GM23338 (cell line): ENCODE measurements around the gene ARRB1. TPM values are rescaled to one million over a fixed set of nuclear protein-coding genes. Genes with fewer than 3 reads are reported as not detected.
A peak's percentile ranks its signal among the peaks of the same experiment; 100 is the strongest.

Source experiments
- ATAC-seq: fragments of 200-7000 bp; cut with Tn5 transposase; 3 replicates; pipeline ENCODE4 v1.9.1; 2020
- DNase-seq: peaks from one replicate; pipeline ENCODE4 v3.0.0-alpha.2; 2015; ENCODE audit warnings: low spot score
- H2AFZ ChIP-seq: fragments of 200-600 bp; sonication (generic); 2 replicates; pipeline ENCODE4 v1.8.0; 2016; ENCODE audit warnings: antibody characterized with exemption, mild to moderate bottlenecking, moderate library complexity
- H3F3A ChIP-seq: fragments of 200-600 bp; sonication (generic); replicated peaks from 2 replicates; pipeline ENCODE4 v1.8.0; 2017; ENCODE audit warnings: antibody characterized with exemption, mixed run types, low read depth
- H3K27ac ChIP-seq: fragments of 200-600 bp; sonication (generic); 2 replicates; pipeline ENCODE4 v1.6.1; 2016; ENCODE audit warnings: low read depth
- H3K27me3 ChIP-seq: fragments of 200-600 bp; sonication (generic); 2 replicates; pipeline ENCODE4 v1.8.0; 2016; ENCODE audit warnings: mild to moderate bottlenecking, mixed run types, moderate library complexity; ENCODE audit not compliant: insufficient read depth
- H3K36me3 ChIP-seq: fragments of 200-600 bp; sonication (generic); 2 replicates; pipeline ENCODE4 v1.8.0; 2016; ENCODE audit warnings: mild to moderate bottlenecking; ENCODE audit not compliant: insufficient read depth
- H3K4me1 ChIP-seq: fragments of 200-600 bp; sonication (generic); 2 replicates; pipeline ENCODE4 v1.8.0; 2016; ENCODE audit warnings: mild to moderate bottlenecking, moderate library complexity; ENCODE audit not compliant: insufficient read depth
- H3K4me2 ChIP-seq: fragments of 200-600 bp; sonication (generic); 2 replicates; pipeline ENCODE4 v1.7.1; 2017; ENCODE audit warnings: mixed run types
- H3K4me3 ChIP-seq: fragments of 200-600 bp; sonication (generic); 2 replicates; pipeline ENCODE4 v1.6.1; 2016; ENCODE audit warnings: mixed run types
- H3K79me2 ChIP-seq: fragments of 200-600 bp; sonication (generic); replicated peaks from 2 replicates; pipeline ENCODE4 v1.8.0; 2017; ENCODE audit warnings: mild to moderate bottlenecking; ENCODE audit not compliant: insufficient read depth
- H3K9me2 ChIP-seq: fragments of 200-600 bp; sonication (generic); 2 replicates; pipeline ENCODE4 v1.8.0; 2017; ENCODE audit not compliant: insufficient read depth
- H4K20me1 ChIP-seq: fragments of 200-600 bp; sonication (generic); replicated peaks from 2 replicates; pipeline ENCODE4 v1.8.0; 2017; ENCODE audit warnings: mild to moderate bottlenecking; ENCODE audit not compliant: insufficient read depth
- H3K27ac Mint-ChIP-seq: 2 replicates; pipeline ENCODE4 v1.8.0; 2020; ENCODE audit warnings: inconsistent platforms, mild to moderate bottlenecking, moderate library complexity, mixed read lengths
- H3K27me3 Mint-ChIP-seq: 3 replicates; pipeline ENCODE4 v1.8.0; 2022; ENCODE audit warnings: low read depth, mild to moderate bottlenecking, moderate library complexity, mixed read lengths, inconsistent platforms; ENCODE audit not compliant: insufficient read depth, poor library complexity
- H3K36me3 Mint-ChIP-seq: 3 replicates; pipeline ENCODE4 v1.8.0; 2021; ENCODE audit warnings: low read depth, mild to moderate bottlenecking, inconsistent platforms, moderate library complexity, mixed read lengths
- H3K4me1 Mint-ChIP-seq: 3 replicates; pipeline ENCODE4 v1.8.0; 2020; ENCODE audit warnings: mild to moderate bottlenecking, inconsistent platforms, mixed read lengths
- H3K4me3 Mint-ChIP-seq: 3 replicates; pipeline ENCODE4 v1.8.0; 2021; ENCODE audit warnings: moderate library complexity, mild to moderate bottlenecking, inconsistent platforms, mixed read lengths
- H3K9me3 Mint-ChIP-seq: 3 replicates; pipeline ENCODE4 v1.8.0; 2020; ENCODE audit warnings: moderate library complexity, mild to moderate bottlenecking, inconsistent platforms, mixed read lengths
- CREB1 ChIP-seq: fragments of 250-450 bp; sonication (Bioruptor Pico); IDR thresholded peaks from 2 replicates; pipeline ENCODE4 v1.5.0; 2020; ENCODE audit warnings: low read depth, mild to moderate bottlenecking, moderate library complexity
- ETS1 ChIP-seq: IDR thresholded peaks from 2 replicates; pipeline ENCODE4 v1.6.1; 2016; ENCODE audit warnings: antibody characterized with exemption
- EZH2 ChIP-seq: fragments of 200-600 bp; sonication (generic); IDR thresholded peaks from one replicate; pipeline ENCODE4 v1.8.0; 2017; ENCODE audit warnings: antibody characterized with exemption, mild to moderate bottlenecking, low read depth; ENCODE audit not compliant: unreplicated experiment
- JUNB ChIP-seq: IDR thresholded peaks from one replicate; pipeline ENCODE4 v1.6.1; 2016; ENCODE audit warnings: antibody characterized with exemption; ENCODE audit not compliant: unreplicated experiment
- POLR2AphosphoS5 ChIP-seq: IDR thresholded peaks from 2 replicates; pipeline ENCODE4 v1.6.1; 2016; ENCODE audit warnings: antibody characterized with exemption, low read depth
- STAT1 ChIP-seq: IDR thresholded peaks from one replicate; pipeline ENCODE4 v1.6.1; 2016; ENCODE audit warnings: antibody characterized with exemption; ENCODE audit not compliant: unreplicated experiment
- ZNF331 ChIP-seq: fragments of 250-450 bp; sonication (Bioruptor Pico); IDR thresholded peaks from 2 replicates; pipeline ENCODE4 v1.5.0; 2020; ENCODE audit warnings: low read depth, mild to moderate bottlenecking, moderate library complexity
- polyA plus RNA-seq: library from polyadenylated mRNA; unstranded; fragments of >200 nt; fragmentation: Nextera tagmentation; extraction: Ambion mirVana; gene quantifications from 2 replicates; pipeline ENCODE4 v1.2.1, GENCODE V29; 2016
- total RNA-seq: library from RNA; depleted of rRNA; stranded (reverse); fragments of >200 nt; shearing (Covaris generic); gene quantifications from 2 replicates; pipeline ENCODE4 v1.2.3, GENCODE V29; 2014
- TF ChIP-seq, protein P1 (sequence below): IDR thresholded peaks from one replicate; pipeline ENCODE4 v1.6.1; 2018; ENCODE audit warnings: antibody characterized with exemption; ENCODE audit not compliant: unreplicated experiment
- TF ChIP-seq, protein P2 (sequence below): fragments of 250-450 bp; sonication (Bioruptor Pico); IDR thresholded peaks from 2 replicates; pipeline ENCODE4 v1.5.0; 2020; ENCODE audit warnings: mild to moderate bottlenecking, moderate library complexity

ARRB1 gene
- total and polyA plus RNA-seq, 2 experiments from 2014 or later = 6.3 to 11.1 TPM

DNA sequence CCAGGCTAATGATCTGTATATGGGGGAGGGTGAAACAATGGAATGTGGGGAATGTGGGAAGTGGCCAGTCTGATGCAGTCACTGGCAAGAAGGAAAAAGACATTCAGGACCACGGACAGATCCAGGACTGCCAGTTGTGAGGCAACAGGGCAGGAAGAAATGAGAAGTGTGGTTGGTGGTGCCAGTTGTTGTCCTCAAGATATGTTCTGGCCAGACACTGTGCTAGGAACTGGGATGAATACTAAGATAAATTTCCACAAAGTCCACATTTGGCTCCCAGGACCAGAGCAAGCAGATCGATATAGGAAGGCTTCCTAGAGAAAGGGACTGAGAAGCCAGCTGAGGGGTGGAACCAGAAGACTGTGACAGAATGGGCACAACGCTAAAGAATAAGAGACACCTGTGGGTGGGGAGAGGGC lies 117.7 kb downstream of the ARRB1 start:
- DNase-seq (peak; percentile 93), ATAC-seq (peak; percentile 87)
- Histone ChIP-seq H3K79me2 (no peaks in the 10 kb centered on the region), H4K20me1 (no peaks in the 10 kb centered on the region), H3K4me2 (no peak overlapping the region), H3K9me2 (no peaks in the 10 kb centered on the region), H3F3A (no peaks in the 10 kb centered on the region), H3K27me3 (peaks cover under 1% of the 10 kb centered on the region; the same call in 1 of the 2 replicates), H3K4me3 (no peak overlapping the region), H3K27ac (no peak overlapping the region), H3K4me1 (peaks cover 5% of the 10 kb centered on the region), H2AFZ (no peak overlapping the region), H3K36me3 (no peaks in the 10 kb centered on the region)
- no peaks in the 10 kb centered on the region for H3K9me3 Mint-ChIP-seq
- no peak overlapping the region for H3K4me3 Mint-ChIP-seq
- H3K27ac Mint-ChIP-seq = no peak overlapping the region
- peaks cover 4% of the 10 kb centered on the region for H3K27me3 Mint-ChIP-seq
- H3K4me1 Mint-ChIP-seq = peaks cover 35% of the 10 kb centered on the region
- no peak for TF ChIP-seq ETS1
- TF ChIP-seq, protein P1, sequence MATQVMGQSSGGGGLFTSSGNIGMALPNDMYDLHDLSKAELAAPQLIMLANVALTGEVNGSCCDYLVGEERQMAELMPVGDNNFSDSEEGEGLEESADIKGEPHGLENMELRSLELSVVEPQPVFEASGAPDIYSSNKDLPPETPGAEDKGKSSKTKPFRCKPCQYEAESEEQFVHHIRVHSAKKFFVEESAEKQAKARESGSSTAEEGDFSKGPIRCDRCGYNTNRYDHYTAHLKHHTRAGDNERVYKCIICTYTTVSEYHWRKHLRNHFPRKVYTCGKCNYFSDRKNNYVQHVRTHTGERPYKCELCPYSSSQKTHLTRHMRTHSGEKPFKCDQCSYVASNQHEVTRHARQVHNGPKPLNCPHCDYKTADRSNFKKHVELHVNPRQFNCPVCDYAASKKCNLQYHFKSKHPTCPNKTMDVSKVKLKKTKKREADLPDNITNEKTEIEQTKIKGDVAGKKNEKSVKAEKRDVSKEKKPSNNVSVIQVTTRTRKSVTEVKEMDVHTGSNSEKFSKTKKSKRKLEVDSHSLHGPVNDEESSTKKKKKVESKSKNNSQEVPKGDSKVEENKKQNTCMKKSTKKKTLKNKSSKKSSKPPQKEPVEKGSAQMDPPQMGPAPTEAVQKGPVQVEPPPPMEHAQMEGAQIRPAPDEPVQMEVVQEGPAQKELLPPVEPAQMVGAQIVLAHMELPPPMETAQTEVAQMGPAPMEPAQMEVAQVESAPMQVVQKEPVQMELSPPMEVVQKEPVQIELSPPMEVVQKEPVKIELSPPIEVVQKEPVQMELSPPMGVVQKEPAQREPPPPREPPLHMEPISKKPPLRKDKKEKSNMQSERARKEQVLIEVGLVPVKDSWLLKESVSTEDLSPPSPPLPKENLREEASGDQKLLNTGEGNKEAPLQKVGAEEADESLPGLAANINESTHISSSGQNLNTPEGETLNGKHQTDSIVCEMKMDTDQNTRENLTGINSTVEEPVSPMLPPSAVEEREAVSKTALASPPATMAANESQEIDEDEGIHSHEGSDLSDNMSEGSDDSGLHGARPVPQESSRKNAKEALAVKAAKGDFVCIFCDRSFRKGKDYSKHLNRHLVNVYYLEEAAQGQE = peak; percentile 93
- TF ChIP-seq CREB1 (CRISPR knock-in tag) = peak; percentile 62
- TF ChIP-seq, protein P2, sequence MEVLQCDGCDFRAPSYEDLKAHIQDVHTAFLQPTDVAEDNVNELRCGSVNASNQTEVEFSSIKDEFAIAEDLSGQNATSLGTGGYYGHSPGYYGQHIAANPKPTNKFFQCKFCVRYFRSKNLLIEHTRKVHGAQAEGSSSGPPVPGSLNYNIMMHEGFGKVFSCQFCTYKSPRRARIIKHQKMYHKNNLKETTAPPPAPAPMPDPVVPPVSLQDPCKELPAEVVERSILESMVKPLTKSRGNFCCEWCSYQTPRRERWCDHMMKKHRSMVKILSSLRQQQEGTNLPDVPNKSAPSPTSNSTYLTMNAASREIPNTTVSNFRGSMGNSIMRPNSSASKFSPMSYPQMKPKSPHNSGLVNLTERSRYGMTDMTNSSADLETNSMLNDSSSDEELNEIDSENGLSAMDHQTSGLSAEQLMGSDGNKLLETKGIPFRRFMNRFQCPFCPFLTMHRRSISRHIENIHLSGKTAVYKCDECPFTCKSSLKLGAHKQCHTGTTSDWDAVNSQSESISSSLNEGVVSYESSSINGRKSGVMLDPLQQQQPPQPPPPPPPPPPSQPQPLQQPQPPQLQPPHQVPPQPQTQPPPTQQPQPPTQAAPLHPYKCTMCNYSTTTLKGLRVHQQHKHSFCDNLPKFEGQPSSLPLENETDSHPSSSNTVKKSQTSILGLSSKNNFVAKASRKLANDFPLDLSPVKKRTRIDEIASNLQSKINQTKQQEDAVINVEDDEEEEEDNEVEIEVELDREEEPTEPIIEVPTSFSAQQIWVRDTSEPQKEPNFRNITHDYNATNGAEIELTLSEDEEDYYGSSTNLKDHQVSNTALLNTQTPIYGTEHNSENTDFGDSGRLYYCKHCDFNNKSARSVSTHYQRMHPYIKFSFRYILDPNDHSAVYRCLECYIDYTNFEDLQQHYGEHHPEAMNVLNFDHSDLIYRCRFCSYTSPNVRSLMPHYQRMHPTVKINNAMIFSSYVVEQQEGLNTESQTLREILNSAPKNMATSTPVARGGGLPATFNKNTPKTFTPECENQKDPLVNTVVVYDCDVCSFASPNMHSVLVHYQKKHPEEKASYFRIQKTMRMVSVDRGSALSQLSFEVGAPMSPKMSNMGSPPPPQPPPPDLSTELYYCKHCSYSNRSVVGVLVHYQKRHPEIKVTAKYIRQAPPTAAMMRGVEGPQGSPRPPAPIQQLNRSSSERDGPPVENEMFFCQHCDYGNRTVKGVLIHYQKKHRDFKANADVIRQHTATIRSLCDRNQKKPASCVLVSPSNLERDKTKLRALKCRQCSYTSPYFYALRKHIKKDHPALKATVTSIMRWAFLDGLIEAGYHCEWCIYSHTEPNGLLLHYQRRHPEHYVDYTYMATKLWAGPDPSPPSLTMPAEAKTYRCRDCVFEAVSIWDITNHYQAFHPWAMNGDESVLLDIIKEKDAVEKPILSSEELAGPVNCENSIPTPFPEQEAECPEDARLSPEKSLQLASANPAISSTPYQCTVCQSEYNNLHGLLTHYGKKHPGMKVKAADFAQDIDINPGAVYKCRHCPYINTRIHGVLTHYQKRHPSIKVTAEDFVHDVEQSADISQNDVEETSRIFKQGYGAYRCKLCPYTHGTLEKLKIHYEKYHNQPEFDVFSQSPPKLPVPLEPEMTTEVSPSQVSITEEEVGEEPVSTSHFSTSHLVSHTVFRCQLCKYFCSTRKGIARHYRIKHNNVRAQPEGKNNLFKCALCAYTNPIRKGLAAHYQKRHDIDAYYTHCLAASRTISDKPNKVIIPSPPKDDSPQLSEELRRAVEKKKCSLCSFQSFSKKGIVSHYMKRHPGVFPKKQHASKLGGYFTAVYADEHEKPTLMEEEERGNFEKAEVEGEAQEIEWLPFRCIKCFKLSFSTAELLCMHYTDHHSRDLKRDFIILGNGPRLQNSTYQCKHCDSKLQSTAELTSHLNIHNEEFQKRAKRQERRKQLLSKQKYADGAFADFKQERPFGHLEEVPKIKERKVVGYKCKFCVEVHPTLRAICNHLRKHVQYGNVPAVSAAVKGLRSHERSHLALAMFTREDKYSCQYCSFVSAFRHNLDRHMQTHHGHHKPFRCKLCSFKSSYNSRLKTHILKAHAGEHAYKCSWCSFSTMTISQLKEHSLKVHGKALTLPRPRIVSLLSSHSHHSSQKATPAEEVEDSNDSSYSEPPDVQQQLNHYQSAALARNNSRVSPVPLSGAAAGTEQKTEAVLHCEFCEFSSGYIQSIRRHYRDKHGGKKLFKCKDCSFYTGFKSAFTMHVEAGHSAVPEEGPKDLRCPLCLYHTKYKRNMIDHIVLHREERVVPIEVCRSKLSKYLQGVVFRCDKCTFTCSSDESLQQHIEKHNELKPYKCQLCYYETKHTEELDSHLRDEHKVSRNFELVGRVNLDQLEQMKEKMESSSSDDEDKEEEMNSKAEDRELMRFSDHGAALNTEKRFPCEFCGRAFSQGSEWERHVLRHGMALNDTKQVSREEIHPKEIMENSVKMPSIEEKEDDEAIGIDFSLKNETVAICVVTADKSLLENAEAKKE (CRISPR knock-in tag) = peak; percentile 67; the same call in 1 of the 2 replicates
- no peak for TF ChIP-seq POLR2AphosphoS5
- TF ChIP-seq STAT1 = no peak
- no peak for TF ChIP-seq EZH2
- TF ChIP-seq ZNF331 (CRISPR knock-in tag) = no peak; the same call in 1 of the 2 replicates
- no peak for TF ChIP-seq JUNB
- H3K36me3 Mint-ChIP-seq = no peaks in the 10 kb centered on the region
